ENCODE measurements around the gene BPTF.
A peak's percentile ranks its signal among the peaks of the same experiment; 100 is the strongest.

BPTF gene

DNA sequence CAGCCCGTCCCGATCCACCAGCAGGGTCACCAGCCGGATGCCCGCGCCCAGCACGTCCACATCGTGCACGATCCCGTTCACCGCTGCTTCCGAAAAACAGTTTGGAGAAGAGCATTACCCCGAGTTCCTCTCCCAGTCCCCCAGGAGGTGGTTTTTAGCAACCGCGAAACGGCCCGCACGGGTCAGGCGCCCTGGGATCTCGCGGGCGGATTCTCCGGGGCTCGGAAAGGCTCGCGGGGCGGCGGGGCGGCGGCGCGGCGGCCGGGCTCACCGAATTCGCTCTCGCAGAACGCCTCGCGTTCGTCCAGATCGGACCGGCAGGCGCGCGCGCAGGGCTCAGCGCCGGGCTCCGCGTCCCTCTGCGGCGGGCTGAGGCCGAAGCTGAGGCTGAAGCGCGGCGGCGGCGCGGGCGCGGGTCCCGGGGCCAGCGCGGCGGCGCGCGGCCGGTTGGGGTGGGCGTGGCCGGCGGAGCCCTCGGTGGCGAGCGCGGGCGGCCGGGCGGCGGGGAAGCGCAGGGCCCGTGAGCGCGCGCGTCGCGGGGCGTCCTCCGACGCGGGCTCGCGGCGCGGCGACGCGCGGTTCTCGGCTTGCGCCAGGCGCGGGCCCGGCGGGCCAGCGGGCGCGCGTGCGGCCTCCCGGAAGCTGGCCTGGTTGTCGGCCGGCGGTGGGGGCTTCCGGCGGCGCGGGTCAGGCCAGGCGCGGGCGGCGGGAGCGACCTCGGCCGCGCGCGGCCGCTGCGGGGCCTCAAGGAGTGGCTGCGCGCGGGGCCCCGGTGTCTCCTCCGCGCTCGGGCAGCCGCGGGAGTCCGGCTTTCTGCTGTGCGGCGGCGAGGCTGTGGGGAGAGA lies 168.1 kb downstream of the BPTF start (continued):
- TF ChIP-seq SP2 (tag by site-specific recombination; IDR thresholded peaks at IDR 0.05) (no peak), KLF9 (tag by site-specific recombination; IDR thresholded peaks at IDR 0.05; ENCODE audit: low read depth) (0 out of 2 replicates have a peak, but pooled peaks have one; percentile 13), ZNF335 (tag by site-specific recombination; conservative IDR thresholded peaks at IDR 0.05) (peak; percentile 93), ZIC2 (tag by site-specific recombination; IDR thresholded peaks at IDR 0.05) (no peak), IKZF3 (tag by site-specific recombination; IDR thresholded peaks at IDR 0.05) (no peak), ZNF600 (tag by site-specific recombination; IDR thresholded peaks at IDR 0.05) (peak; percentile 66), ZNF521 (tag by site-specific recombination; IDR thresholded peaks at IDR 0.05) (no peak), MEIS1 (CRISPR knock-in tag; IDR thresholded peaks at IDR 0.05; ENCODE audit: borderline replicate concordance) (0 out of 2 replicates have a peak, but pooled peaks have one; percentile 17), ZNF837 (tag by site-specific recombination; IDR thresholded peaks at IDR 0.05) (no peak), ZNF132 (tag by site-specific recombination; IDR thresholded peaks at IDR 0.05; ENCODE audit: borderline replicate concordance) (no peak), ZNF16 (tag by site-specific recombination; IDR thresholded peaks at IDR 0.05; ENCODE audit: low read depth) (no peak), SP3 (tag by site-specific recombination; IDR thresholded peaks at IDR 0.05) (no peak), KLF7 (tag by site-specific recombination; IDR thresholded peaks at IDR 0.05; ENCODE audit: borderline replicate concordance) (no peak), OSR2 (tag by site-specific recombination; IDR thresholded peaks at IDR 0.05) (no peak)
- TF ChIP-seq, protein P1, sequence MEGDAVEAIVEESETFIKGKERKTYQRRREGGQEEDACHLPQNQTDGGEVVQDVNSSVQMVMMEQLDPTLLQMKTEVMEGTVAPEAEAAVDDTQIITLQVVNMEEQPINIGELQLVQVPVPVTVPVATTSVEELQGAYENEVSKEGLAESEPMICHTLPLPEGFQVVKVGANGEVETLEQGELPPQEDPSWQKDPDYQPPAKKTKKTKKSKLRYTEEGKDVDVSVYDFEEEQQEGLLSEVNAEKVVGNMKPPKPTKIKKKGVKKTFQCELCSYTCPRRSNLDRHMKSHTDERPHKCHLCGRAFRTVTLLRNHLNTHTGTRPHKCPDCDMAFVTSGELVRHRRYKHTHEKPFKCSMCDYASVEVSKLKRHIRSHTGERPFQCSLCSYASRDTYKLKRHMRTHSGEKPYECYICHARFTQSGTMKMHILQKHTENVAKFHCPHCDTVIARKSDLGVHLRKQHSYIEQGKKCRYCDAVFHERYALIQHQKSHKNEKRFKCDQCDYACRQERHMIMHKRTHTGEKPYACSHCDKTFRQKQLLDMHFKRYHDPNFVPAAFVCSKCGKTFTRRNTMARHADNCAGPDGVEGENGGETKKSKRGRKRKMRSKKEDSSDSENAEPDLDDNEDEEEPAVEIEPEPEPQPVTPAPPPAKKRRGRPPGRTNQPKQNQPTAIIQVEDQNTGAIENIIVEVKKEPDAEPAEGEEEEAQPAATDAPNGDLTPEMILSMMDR (tag by site-specific recombination; IDR thresholded peaks at IDR 0.05) = 0 out of 2 replicates have a peak, but pooled peaks have one; percentile 35
- TF ChIP-seq, protein P2, sequence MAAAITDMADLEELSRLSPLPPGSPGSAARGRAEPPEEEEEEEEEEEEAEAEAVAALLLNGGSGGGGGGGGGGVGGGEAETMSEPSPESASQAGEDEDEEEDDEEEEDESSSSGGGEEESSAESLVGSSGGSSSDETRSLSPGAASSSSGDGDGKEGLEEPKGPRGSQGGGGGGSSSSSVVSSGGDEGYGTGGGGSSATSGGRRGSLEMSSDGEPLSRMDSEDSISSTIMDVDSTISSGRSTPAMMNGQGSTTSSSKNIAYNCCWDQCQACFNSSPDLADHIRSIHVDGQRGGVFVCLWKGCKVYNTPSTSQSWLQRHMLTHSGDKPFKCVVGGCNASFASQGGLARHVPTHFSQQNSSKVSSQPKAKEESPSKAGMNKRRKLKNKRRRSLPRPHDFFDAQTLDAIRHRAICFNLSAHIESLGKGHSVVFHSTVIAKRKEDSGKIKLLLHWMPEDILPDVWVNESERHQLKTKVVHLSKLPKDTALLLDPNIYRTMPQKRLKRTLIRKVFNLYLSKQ (tag by site-specific recombination; IDR thresholded peaks at IDR 0.05; ENCODE audit: borderline replicate concordance) = no peak
- TF ChIP-seq, protein P3, sequence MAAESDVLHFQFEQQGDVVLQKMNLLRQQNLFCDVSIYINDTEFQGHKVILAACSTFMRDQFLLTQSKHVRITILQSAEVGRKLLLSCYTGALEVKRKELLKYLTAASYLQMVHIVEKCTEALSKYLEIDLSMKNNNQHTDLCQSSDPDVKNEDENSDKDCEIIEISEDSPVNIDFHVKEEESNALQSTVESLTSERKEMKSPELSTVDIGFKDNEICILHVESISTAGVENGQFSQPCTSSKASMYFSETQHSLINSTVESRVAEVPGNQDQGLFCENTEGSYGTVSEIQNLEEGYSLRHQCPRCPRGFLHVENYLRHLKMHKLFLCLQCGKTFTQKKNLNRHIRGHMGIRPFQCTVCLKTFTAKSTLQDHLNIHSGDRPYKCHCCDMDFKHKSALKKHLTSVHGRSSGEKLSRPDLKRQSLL (tag by site-specific recombination; IDR thresholded peaks at IDR 0.05) = peak; percentile 11; the same call in 1 of the 2 replicates
- TF ChIP-seq, protein P4, sequence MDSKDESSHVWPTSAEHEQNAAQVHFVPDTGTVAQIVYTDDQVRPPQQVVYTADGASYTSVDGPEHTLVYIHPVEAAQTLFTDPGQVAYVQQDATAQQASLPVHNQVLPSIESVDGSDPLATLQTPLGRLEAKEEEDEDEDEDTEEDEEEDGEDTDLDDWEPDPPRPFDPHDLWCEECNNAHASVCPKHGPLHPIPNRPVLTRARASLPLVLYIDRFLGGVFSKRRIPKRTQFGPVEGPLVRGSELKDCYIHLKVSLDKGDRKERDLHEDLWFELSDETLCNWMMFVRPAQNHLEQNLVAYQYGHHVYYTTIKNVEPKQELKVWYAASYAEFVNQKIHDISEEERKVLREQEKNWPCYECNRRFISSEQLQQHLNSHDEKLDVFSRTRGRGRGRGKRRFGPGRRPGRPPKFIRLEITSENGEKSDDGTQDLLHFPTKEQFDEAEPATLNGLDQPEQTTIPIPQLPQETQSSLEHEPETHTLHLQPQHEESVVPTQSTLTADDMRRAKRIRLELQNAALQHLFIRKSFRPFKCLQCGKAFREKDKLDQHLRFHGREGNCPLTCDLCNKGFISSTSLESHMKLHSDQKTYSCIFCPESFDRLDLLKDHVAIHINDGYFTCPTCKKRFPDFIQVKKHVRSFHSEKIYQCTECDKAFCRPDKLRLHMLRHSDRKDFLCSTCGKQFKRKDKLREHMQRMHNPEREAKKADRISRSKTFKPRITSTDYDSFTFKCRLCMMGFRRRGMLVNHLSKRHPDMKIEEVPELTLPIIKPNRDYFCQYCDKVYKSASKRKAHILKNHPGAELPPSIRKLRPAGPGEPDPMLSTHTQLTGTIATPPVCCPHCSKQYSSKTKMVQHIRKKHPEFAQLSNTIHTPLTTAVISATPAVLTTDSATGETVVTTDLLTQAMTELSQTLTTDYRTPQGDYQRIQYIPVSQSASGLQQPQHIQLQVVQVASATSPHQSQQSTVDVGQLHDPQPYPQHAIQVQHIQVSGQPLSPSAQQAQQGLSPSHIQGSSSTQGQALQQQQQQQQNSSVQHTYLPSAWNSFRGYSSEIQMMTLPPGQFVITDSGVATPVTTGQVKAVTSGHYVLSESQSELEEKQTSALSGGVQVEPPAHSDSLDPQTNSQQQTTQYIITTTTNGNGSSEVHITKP (tag by site-specific recombination; IDR thresholded peaks at IDR 0.05) = peak; percentile 31; the same call in 1 of the 2 replicates
- TF ChIP-seq, protein P5, sequence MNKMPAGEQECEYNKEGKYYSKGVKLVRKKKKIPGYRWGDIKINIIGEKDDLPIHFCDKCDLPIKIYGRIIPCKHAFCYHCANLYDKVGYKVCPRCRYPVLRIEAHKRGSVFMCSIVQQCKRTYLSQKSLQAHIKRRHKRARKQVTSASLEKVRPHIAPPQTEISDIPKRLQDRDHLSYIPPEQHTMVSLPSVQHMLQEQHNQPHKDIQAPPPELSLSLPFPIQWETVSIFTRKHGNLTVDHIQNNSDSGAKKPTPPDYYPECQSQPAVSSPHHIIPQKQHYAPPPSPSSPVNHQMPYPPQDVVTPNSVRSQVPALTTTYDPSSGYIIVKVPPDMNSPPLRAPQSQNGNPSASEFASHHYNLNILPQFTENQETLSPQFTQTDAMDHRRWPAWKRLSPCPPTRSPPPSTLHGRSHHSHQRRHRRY (tag by site-specific recombination; IDR thresholded peaks at IDR 0.05) = no peak
